ENCODE data around the gene C20orf204.

DNA sequence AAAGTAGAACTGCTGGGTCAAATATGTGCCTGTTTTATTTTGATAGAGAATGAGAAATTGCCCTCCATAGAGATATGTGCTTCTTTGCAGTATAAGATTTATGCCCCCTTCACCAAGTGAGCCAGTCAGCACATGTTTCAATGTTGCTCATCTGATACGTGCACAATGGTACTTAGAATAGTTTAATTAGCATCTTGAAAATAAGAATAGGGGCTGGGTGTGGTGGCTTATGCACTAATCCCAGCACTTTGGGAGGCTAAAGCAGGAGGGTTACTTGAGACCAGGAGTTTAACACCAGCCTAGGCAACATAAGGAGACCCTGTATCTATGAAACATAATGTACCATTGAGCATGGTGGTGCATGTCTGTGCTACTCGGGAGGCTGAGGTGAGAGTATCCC, 20.3 kb upstream of the C20orf204 start:
- TF ChIP-seq TAF7 (optimal IDR thresholded peaks at IDR 0.05; ENCODE audit: borderline replicate concordance, low read depth, low read length): no peak
- TF ChIP-seq, protein P1, sequence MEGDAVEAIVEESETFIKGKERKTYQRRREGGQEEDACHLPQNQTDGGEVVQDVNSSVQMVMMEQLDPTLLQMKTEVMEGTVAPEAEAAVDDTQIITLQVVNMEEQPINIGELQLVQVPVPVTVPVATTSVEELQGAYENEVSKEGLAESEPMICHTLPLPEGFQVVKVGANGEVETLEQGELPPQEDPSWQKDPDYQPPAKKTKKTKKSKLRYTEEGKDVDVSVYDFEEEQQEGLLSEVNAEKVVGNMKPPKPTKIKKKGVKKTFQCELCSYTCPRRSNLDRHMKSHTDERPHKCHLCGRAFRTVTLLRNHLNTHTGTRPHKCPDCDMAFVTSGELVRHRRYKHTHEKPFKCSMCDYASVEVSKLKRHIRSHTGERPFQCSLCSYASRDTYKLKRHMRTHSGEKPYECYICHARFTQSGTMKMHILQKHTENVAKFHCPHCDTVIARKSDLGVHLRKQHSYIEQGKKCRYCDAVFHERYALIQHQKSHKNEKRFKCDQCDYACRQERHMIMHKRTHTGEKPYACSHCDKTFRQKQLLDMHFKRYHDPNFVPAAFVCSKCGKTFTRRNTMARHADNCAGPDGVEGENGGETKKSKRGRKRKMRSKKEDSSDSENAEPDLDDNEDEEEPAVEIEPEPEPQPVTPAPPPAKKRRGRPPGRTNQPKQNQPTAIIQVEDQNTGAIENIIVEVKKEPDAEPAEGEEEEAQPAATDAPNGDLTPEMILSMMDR (IDR thresholded peaks at IDR 0.05; ENCODE audit: control extremely low read depth in 1 of 3, insufficient read depth in 1 of 3, low read depth in 1 of 3, low read length in 3 of 3): no peak
- TF ChIP-seq, protein P2, sequence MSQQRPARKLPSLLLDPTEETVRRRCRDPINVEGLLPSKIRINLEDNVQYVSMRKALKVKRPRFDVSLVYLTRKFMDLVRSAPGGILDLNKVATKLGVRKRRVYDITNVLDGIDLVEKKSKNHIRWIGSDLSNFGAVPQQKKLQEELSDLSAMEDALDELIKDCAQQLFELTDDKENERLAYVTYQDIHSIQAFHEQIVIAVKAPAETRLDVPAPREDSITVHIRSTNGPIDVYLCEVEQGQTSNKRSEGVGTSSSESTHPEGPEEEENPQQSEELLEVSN (IDR thresholded peaks at IDR 0.05): no peak
- no peak for TF ChIP-seq ASH2L (IDR thresholded peaks at IDR 0.05; ENCODE audit: low read length)
- no peak for TF ChIP-seq EP300 (IDR thresholded peaks at IDR 0.05; ENCODE audit: borderline replicate concordance in 1 of 2, low read depth in 2 of 2, low read length in 2 of 2)
- TF ChIP-seq SIN3A (conservative IDR thresholded peaks at IDR 0.05 in 1 of 2, IDR thresholded peaks at IDR 0.05 in 1 of 2; ENCODE audit: low read depth in 1 of 2, low read length in 2 of 2): no peak
- no peak for TF ChIP-seq NRF1 (IDR thresholded peaks at IDR 0.05; ENCODE audit: low read depth, low read length)
- TF ChIP-seq KDM1A (IDR thresholded peaks at IDR 0.05; ENCODE audit: borderline replicate concordance, low read length): no peak
- TF ChIP-seq, protein P3, sequence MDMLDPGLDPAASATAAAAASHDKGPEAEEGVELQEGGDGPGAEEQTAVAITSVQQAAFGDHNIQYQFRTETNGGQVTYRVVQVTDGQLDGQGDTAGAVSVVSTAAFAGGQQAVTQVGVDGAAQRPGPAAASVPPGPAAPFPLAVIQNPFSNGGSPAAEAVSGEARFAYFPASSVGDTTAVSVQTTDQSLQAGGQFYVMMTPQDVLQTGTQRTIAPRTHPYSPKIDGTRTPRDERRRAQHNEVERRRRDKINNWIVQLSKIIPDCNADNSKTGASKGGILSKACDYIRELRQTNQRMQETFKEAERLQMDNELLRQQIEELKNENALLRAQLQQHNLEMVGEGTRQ (IDR thresholded peaks at IDR 0.05; ENCODE audit: low read length): no peak
- no peak for TF ChIP-seq CBX8 (IDR thresholded peaks at IDR 0.05; ENCODE audit: borderline replicate concordance, low read depth, low read length)
- TF ChIP-seq ZNF274 (IDR thresholded peaks at IDR 0.05; ENCODE audit: borderline replicate concordance, extremely low read depth, low read length): no peak
- no peak for TF ChIP-seq CHD1 (IDR thresholded peaks at IDR 0.05; ENCODE audit: low read depth, low read length)
- TF ChIP-seq SRF (IDR thresholded peaks at IDR 0.05; ENCODE audit: low read depth, low read length): no peak
- TF ChIP-seq, protein P4, sequence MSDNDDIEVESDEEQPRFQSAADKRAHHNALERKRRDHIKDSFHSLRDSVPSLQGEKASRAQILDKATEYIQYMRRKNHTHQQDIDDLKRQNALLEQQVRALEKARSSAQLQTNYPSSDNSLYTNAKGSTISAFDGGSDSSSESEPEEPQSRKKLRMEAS (IDR thresholded peaks at IDR 0.05): no peak
